Stimulated activated CD4-positive, alpha-beta T cell treated with anti-CD3 and anti-CD28 coated beads, Interleukin-4, amount 100 ng/mL, for 48 hours (primary cell): ENCODE results near the gene ADH1B.
"Not testable (repeated sequence)": the region's sequence is repeated elsewhere in the genome, so short reads cannot be mapped to it uniquely, and the experiment has no call there.

Experiments used
- DNase-seq, 2 donors: peaks; one replicate each; pipeline ENCODE4 v3.0.0-alpha.2; 2020; ENCODE audit warnings: low read depth in 2 of 2

The ADH1B gene

DNA sequence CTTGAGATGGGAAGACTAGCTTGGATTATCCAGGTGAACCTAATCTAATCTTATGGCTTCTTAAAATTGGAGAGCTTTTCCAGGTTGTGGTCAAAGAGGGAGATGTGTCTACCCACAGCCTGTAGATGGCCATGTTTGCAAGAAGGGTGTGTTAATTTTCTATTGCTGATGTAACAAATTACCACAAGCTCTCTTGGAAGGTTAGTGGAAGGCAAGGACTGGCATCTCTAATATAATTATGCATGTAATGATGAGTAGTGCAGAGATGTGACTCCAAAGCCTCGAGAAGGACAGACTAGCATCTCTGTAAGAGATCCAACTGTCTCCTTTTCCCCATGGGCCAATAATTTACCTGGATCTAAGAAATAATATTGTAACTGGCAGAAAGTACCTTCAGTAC, 3.2 kb upstream of the ADH1B start:
- DNase-seq: no peak

DNA sequence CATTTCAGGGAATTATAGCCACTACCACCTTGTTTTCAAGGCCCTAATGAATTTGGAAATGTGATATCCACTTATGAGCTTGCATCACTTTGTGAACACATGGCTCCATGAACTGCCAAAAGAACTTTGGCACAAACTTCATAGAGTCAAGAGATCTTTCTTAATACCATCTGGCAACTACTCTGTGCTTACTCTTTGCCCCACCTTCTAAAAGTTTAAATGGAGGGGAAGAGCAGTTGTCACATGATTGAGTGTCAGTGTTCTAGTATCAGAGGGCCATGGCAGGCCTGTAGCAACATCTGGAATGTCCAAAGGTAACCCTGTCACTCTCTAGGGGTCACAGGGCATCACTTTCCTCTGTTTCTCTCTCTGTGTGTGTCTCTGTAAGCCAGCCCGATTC, 2.6 kb upstream of the ADH1B start:
- DNase-seq: no peak

DNA sequence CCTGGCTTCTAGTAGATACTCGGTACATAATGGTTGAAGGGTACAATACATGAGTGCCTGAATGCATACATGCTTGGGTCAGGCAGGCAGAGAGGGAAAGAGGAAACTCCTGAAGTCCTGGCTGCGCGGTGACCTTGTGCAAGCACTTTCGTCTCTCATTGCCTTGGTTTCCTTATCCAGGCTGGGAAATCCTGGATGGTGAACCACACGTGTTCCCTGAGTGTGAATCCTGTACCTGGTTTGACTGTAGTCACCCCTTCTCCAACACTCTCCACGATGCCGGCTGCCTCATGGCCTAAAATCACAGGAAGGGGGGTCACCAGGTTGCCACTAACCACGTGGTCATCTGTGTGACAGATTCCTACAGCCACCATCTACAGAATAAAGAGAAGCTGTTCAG, 3.4 kb downstream of the ADH1B start:
- DNase-seq: not testable (repeated sequence)

DNA sequence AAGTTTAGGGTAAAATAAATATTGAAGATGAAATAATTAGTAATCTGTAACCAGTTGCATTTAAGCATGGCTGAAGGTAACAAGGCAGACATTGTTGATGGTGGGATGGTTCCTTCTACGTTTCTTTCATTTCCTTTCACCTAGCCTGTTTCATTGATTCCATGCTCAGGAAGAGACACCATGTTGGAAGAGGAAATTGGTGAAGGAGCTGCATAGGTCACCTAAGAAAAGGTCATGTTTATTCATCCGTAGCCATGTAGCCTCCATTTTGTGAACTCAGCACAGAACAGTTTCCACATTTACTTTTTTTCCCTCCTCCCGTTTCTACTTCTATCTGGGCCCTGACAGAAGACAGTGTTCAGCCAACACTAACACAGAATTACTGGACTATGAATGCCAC, 3.8 kb downstream of the ADH1B start:
- DNase-seq: no peak

DNA sequence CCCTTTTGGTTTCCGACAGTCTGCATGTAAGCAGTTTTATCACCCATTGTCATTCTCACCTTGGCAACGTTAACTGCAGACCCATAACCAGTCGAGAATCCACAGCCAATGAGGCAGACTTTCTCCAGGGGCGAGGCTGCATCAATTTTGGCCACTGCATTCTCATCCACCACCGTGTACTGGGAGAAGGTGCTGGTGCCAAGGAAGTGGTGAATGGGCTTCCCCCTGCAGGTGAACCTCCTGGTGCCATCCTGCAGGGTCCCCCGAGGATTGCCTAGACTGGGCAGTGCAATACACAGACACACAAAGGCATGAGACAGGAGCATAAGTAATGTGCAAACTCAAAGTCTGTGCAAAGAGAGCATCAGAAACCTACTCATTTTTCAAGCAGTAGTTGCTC, 5.4 kb downstream of the ADH1B start:
- DNase-seq: no peak

DNA sequence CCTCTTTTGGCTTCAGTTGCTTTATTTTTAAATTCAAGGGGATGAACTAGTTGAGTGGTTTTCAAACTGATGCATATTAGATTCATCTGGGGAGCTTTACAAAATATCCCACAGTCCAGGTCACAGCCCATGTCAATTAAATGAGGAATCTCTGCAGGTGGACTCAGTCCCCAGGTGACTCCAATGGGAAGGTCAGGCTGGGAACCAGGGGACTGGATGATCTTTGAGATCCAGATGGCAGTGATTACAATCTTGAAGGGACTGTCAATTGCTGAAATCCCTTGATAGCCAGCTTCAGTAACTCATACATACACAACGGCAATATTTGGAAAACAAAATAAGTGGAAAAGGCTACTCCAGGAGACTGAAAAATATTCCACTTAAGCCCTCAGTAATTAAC, 7.0 kb downstream of the ADH1B start:
- no peak for DNase-seq

DNA sequence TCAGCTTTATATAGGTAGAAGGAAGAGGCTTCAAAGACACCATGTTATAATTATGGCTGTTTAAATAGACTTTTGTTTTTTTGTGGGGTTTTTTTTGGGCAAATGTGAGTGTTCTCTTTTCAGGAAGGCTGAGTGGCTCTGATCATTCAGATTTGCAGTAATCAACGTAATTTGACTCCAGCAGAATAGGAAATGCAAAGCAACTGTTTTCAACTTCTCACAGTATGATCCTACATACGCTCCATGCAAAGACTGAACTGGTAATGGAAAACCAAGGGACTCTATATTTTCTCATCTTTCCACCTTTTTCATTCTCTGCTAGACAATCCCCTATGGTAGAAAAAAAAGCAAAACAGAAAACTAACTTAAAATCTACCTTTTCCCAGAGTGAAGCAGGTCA, 10.8 kb downstream of the ADH1B start:
- no peak for DNase-seq

DNA sequence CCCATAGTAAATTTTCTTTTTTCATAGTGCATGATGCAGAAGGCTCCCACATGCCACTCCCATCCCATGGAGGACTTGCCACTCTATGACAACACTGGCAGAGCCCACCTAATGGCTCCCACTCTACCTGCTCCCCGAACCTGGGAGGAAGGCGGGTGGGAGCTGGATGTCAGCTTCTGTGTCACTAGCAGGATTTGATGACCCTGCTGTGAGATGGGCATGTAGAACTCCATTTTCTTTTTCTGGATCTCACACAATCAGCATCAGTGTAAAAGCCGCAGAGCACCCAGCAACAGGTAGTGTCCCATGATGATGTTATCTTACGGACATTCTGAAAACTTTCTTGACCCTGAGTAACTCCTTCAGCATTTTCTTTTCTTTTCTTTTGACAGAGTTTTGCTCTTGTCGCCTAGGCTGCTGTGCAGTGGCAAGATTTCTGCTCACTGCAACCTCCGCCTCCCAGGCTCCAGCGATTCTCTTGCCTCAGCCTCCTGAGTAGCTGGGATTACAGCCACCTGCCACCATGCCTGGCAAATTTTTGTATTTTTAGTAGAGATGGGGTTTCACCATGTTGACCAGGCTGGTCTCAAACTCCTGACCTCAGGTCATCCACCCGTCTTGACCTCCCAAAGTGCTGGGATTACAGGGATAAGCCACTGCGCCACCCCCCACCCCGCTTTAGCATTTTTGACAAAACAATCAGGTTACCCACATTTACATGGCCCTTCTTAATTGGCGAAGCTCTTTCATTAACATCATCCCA, 15.4 kb downstream of the ADH1B start:
- DNase-seq: no peak

DNA sequence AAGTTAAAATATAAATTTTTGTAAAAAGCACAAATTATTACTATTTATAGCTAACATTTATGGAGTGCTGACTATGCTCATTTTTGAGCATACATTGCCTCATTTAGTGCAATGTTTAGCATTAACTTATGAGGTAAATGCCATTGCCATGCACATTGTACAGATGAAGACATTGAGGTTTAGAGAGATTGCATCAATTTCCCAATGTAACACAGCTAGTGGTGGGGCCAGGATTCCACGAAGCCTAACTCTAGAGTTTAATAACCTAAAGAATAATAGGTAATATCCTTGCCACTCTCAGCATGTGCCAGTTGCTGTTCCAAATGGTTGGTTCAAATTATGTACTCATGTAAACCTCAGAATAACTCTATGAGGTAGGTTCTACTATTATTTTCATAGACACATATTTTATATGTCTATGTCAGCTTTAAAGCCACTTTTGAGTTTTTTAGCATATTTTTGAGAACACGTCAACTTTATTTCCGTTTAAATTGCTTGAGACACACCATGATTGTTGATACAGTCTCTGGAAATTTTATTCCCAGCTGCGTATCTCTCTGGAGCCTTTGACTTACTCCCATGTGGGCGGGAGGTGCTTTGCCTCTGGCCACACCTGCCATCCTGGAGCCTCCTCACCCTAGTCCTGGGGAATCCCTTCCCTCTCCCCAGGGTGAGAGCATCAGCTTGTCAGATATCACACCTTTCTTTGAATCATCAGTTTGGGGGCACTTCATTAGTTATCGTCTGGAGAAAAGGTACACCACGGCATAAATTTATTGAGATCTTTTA, 19.6 kb downstream of the ADH1B start:
- no peak for DNase-seq

DNA sequence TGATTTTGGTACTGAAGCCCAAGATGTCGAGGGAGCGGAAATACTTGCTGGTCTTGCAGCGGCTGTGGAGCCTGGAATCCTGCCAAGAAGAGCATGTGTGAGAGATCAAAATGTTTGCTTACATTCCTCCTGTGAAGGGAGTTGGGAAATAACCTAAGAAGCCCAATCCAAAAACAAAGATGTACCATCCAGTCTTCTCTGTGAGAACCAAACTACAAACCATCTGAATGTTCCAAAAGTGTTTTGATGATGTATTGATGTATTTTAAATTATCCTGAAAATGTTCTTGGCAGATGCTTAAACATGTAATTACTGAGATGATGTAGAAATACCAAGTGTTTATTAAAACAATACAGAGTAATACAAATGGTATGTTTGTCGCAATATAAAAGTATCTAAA, 20.3 kb downstream of the ADH1B start:
- no peak for DNase-seq

DNA sequence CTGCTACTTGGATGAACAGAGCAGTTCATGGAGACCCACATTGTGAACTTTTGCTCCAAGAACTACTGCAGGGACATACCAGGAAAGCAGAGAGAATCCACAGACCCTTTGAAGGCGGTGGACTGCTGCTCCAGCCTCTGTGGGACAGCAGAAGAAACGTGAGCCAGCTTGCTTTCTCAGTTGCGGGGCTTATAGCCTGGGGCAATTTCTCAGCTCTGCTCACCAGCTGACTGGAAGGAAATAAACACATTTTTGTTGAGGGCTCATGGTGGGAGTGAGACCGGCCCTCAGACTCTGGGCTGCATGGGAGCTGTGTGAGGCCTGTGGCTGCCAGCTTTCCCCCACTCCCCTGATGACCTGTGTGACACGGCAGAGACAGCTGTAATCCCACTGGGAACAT, 27.8 kb downstream of the ADH1B start:
- no peak for DNase-seq

DNA sequence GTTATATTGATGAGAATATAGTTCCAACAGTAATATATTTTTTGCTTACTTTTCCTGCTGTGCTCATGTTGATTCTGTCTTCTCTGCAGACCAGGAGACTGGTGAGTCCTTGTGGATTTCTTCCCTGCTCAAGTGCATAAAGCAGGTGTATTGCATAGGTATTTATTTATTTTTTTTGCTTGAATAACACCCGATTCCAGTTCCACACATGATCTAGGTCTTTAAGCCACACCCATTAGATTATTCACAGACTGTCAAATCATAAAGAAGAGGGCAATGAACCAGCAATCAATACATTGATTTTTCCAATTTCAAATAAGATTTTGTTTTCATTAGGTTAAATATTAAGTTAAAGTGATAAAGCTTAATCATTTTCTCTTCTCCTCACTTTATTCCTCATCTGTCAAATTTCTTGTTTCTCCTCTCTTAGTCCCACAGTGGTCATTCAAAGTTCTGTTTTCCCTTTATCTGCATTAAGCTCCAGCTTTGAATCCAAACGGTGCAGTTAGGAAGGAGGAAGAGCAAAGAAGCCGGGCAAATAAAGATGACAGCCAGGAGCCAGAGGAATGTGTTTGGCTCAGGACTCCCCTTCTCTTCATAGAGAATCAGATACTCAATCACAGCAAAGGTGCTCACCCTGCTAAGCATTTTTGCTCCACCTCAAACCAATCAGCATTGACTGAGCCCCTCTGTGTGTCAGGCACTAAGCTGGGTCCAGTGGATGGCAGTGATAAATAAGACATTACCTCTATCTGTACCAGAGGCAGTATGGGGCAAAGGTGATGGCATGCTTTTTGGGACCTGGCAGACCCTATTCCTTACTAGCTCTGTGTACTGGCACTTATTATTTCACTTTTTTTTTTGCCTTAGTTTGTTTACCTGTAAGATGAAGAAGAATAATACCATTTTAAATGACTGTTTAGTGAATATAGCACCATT, 30.1 kb downstream of the ADH1B start, which contains the start of gene ADH1A:
TSS of gene ADH1A (minus strand) at position 138 of the 939 bp plus-strand sequence. CDS start at position 67, 71 bp downstream.
- no peak for DNase-seq

DNA sequence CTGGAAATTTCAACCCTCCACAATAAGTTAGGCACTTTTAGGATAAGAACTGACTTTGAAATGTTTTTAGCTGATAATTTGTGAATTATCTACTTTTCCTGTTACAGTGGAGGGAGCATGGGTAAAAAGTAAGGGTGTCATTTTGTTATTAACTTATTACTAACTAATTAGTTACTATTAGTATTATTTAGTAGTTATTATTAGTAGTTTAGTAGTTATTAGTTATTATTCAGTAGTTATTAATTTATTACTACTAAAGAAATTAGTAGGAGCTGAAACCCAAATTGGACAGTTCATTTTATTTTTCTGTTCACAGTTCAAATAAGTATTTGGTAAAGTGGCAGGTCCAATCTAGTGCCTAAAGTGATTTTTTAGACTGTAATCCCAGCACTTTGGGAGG, 35.8 kb downstream of the ADH1B start:
- DNase-seq: no peak

DNA sequence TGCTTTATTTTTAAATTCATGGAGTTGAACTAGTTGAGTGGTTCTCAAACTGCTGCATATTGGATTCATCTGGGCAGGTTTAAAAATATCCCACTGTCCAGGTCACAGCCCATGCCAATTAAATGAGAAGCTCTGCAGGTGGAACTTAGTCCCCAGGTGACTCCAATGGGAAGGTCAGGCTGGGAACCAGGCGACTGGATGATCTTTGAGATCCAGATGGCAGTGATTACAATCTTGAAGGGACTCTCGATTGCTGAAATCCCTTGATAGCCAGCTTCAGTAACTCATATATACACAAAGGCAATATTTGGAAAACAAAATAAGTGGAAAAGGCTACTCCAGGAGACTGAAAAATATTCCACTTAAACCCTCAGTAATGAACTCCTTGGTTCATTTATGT, 38.5 kb downstream of the ADH1B start:
- DNase-seq: no peak

DNA sequence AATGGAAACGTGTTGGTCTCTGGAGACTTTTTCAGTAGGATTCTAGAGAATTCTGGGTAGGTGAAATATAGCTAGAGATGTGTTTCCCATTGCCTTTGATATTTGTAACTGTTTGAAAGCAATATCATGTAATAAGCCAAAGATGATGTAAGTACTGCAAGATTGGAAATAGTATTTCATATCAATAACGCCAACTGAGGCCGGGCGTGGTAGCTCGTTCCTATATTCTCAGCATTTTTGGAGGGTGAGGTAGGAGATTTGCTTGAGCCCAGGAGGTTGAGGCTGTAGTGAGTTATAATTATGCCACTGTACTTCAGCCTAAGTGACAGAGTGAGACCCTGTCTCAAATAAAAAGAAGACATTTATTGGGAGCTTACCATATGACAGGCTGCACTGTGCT, 39.9 kb downstream of the ADH1B start:
- DNase-seq: no peak

DNA sequence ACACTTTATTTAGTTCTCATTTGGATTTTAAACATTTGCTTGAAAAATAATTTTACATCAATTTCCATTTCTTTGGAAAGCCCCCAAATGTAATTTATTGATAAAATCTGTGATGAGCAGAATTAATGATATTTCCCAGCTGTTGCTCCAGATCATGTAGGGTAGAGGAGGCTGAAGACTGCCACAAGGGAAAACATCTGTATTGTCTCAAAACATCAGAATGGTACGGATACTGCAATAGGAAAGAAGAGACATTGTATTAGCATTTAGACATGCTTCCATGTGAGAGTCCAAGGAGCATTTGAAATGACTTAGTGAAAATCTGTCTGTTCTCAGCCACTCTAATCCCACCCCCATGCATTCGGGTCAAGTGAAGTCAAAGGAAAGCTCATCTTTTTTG, 44.8 kb downstream of the ADH1B start:
- DNase-seq: no peak

DNA sequence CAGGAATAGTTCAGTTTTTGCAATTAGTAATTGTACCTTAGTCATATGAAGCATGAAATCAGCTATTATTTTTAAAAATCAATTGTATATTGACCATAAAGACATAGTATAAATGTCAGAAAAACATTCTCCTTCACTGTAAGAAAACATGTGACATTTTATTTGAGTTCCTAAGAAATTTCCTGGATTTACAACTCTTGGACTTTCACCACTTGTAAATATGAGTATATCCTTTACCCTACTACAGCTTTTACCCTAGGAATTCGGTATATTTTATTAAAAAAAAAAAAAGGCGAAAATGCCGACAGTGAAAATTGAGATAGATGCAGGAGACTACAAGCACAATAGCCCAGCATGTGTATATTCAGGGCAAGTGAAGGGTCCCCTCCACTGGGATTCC, 45.3 kb downstream of the ADH1B start:
- no peak for DNase-seq

DNA sequence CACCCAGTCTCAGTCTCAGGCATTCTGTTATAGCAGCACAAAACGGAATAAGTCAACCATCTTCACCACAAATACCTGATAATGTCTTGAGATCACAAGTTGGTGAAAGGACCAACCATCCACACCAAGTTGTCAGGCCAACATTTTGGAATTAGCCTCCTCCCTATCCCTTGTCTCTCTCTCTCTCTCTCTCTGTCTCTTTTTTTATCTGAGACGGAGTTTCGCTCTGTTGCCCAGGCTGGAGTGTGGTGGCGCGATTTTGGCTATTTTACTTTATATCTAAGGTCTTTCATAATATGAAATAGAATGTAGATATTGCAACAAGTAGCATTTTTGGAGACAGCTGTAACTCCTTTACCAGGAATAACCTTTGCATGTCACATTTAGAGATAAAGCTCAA, 46.2 kb downstream of the ADH1B start:
- no peak for DNase-seq

DNA sequence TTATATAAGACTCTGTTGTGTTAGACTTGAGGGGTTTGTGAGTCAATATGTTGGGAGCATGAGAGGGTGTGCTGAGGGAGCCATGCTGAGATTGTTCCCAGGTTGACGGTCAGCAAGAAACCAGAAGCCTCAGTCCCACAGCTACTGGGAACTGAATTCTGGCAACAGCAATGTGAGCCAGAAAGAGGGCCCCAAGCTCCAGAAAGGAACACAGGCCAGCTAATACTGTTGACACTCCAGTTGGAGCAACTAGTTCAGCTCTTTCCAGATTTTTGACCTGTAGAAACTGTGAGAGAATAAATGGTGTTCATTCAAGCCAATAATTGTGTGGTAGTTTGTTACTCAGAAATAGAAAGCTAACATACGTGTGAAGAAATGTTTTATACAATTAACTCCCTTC, 47.5 kb downstream of the ADH1B start:
- no peak for DNase-seq

DNA sequence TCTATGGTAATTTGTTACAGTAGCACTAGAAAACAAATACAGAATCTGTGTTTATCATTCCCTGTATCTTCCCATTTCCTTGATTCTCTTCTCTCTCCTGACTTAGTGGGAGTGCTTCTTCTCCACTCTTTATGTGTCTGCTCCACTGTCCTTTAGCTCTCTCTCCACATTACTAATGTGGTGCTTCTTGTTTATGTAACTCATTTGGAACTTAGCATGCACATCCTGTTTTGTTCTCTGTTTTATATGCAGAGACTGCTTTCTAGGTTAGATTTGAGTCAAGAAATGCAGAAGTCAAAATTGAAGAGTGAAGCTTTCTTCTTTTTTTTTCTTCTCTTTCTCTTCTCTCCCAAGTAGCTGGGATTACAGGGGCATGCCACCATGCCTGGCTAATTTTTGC, 56.3 kb downstream of the ADH1B start:
- DNase-seq: no peak
